GM18517 (cell line): ENCODE data around the gene SAPCD2.
"Not testable (repeated sequence)": the region's sequence is repeated elsewhere in the genome, so short reads cannot be mapped to it uniquely, and the experiment has no call there.

Experiments used
- ATAC-seq: cut with Tn5 transposase; IDR thresholded peaks from one replicate; pipeline ENCODE4 v1.9.1; 2021; ENCODE audit warnings: mild to moderate bottlenecking, moderate library complexity; ENCODE audit not compliant: unreplicated experiment

Gene SAPCD2

DNA sequence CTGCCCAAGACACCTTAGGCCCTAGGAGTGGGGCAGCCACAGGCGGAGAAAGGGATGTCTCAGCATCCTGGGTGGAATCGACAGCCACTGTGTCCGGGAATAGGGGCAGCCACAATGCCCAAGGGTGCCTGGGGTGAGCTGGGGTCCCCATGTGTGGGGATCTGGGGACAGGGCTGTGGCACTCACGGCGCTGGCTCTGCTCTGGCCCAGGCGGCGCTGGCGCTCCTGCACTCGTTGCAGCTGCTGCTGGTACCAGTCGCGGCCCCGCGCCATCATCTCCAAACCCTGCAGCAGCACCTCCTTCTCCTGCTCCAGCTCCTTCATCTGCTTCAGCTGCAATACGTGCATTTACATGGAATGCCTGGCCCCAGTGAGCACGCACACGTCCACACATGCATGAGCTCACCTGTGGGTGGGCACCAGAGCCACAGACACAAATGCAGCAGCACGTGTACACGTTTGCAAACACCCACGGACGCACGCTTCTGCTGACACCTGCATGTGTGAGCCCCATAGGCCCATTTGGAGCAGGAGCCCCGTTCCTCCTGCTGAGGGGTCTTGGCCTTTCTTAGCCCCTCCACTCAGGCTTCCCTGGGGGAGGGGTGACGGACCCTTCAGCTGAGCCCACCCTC lies 4.9 kb downstream of the SAPCD2 start:
- no peak for ATAC-seq

DNA sequence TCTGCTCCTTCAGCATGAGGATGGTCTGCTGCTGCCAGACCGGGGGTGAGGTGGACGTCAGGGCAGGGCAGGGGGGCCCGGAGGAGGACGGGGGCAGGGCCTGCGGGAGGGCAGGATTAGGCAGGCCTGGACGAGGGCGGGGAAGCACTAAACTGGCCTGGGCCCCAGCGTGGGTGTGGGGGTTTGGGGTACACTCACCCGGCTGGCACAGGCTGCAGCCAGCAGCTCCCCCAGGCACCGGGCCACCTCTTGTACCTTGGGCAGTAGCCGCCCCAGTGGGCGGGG lies 5.5 kb downstream of the SAPCD2 start:
- no peak for ATAC-seq

DNA sequence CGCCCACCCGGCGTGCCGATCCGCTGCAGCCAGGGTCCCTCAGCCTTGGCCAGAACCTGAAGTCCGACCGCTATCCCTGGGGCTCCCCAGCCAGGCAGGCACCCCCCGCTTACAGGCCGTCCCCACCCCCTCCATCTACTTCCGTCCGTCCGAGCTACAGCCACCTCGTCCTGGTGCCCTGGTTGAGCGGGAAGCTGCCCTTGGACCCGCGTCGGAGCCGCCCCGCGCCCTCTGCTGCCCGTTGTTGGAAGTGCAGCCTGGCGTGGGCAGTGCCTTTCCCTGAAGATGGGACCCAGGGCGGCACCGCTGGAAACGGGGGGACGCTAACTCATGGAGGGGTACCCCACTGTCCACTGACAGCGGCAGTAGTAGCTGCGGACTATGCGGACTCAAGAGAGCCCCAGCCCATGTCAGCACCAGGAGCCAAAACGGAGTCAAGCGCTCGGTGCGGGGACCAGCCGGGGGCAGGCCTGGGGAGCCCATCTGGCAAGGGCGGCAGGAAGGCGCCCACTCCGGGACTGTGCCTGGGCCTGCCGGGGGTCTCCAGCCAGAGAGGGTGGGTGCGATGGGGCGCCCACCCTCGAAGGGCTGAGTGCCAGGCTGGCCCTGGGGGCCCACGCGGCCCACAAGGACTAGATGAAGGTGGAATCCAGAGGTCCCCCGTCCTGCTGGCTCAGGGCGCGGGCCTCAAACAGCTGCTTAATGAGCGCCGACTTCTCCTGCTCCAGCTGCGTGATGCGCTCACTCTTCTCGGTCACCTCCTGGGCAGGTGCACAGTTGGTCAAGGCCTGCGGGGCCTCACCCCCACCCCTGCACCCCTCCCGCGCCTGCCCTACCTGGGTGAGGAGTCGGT lies 6.1 kb downstream of the SAPCD2 start:
- no peak for ATAC-seq

DNA sequence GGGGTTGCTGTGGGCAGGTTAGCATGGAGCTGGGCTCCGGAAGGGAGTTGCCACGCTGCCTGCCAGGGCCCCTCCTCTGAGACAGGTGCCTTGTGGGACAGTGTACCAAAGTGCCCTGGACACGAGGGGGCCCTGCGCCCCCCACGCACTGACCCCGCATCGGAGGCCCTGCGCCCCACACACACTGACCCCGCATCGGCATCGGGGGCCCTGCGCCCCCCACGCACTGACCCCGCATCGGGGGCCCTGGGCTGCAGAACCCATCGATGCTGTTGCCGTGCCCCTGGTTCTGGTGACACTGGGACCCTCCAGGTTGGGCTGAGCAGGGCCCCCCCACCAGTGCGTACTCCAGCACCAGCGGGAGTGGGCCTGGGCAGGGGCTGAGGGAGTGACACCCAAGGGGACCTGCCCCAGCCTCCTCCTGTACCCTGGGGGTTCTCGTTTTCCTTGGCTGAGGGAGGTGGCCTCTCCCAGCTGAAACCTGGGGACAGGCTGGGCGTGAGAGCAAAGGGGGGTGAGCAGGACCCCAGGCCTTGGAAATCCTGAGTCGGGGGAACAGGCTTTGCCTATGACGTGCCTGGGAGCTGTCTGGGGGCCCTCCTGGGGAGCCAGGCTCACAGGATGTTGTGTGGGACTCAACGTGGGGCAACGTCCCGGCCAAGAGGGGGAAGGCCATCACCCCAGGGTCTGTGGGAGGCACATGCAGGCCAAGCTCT lies 6.9 kb downstream of the SAPCD2 start:
- no peak for ATAC-seq

DNA sequence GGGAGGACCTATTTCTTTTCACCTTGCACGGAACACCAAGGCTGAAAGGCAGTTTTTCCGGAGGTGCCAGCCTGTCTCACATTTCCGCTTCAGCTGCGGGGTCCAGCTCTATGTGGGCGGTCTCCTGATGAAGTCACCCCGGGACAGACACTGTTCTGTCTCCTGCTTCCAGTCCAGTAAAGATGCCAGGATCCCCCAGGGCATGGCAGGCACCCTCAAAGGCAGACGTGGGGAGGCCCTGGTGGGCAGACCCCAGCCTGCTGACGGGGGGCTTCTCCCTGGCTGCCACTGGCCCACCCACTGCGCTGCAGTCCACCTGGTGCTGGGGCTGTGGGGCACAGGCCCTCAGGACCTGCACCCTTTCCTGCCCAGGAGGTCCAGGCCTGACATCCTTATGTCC lies 7.6 kb downstream of the SAPCD2 start:
- not testable (repeated sequence) for ATAC-seq

DNA sequence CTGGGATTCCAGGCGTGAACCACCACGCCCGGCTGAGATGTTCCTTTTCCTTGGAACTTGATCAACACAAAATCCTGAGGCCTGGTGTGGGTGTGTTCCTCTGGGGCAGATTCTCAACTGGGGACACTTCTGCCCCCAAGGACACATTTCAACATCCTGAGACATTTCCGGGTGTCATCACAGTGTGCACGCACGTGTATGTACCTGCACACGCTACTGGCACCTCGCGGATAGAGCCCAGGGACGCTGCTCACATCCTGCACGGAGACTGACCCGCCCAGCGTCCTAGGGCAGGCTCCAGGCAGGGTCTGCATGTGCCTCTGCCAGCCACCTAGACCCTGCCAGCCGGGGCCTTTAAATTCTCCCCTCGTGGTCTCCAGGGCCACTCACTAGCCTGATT lies 8.0 kb downstream of the SAPCD2 start:
- no peak for ATAC-seq

DNA sequence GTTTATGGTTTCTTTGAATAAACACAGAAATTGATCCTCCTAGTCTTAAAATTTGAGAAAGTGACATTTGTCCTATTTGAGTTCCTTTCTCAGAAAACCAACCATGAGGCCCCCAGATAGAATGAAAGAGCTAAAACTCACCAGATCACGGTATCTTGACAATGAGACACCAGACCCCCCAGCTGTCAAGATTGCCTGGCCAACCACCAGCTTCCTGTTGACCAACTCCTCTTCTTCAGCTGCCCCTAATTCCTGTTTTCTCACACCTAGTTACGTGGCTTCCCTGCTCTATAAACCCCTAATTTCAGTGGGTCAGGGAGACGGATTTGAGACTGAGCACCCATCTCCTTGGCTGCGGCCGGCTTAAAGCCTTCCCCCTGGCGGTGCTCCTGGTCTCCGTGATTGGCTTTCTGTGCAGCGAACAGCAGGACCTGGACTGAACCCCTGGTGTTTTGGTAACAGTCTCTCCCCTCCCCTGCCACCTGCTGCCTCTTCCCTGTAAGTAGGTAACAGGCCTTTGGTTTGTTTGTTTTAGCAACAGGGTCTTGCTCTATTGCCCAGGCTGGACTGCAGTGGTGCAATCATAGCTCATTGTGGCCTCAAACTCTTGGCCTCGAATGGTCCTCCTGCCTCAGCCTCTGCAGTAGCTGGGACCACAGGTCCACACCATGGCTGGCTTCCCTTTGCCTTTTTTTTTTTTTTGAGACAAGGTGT lies 11.7 kb downstream of the SAPCD2 start:
- no peak for ATAC-seq

DNA sequence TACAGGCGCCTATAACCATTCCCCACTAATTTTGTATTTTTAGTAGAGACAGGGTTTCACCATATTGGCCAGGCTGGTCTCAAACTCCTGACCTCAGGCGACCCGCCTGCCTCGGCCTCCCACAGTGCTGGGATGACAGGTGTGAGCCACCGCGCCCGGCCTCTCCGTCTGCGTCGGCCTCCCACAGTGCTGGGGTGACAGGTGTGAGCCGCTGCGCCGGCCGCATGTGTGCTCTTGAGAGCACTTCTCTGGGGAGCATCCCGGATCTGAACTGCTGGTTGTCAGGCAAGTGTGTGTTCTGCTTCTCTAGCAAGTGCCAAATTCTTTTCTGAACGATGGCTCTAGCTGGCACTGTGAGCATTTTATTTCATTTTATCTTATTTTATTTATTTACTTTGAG lies 12.8 kb downstream of the SAPCD2 start:
- no peak for ATAC-seq

DNA sequence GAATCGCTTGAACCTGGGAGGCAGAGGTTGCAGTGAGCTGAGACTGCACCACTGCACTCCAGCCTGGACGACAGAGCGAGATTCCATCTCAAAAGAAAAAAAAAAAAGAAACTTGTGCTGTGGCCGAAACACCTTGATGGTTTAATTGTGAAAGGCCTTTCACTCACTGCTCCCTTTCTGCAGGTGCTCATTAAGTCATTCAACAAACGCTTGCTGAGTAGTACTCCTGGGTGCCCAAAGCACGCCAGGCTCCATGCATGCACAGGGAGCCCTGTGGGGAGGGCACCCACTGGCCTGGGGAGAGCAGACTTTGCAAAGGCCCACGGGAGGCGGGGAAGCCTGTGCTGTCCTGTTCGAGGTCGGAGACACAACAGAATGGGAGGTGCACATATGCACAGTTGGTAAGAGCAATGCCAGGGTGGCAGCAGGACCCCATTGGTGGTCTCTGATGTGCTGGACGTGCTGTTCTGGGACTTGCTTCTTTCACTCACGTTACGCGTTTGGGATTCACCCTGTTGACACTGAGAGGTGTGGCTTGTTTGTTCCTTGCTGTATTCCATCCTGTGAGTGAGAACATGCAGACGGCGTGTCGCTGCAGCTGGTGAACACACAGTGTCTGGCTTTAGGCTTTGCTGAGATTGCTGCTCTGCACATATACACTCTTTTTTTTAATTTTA lies 13.5 kb downstream of the SAPCD2 start:
- no peak for ATAC-seq

DNA sequence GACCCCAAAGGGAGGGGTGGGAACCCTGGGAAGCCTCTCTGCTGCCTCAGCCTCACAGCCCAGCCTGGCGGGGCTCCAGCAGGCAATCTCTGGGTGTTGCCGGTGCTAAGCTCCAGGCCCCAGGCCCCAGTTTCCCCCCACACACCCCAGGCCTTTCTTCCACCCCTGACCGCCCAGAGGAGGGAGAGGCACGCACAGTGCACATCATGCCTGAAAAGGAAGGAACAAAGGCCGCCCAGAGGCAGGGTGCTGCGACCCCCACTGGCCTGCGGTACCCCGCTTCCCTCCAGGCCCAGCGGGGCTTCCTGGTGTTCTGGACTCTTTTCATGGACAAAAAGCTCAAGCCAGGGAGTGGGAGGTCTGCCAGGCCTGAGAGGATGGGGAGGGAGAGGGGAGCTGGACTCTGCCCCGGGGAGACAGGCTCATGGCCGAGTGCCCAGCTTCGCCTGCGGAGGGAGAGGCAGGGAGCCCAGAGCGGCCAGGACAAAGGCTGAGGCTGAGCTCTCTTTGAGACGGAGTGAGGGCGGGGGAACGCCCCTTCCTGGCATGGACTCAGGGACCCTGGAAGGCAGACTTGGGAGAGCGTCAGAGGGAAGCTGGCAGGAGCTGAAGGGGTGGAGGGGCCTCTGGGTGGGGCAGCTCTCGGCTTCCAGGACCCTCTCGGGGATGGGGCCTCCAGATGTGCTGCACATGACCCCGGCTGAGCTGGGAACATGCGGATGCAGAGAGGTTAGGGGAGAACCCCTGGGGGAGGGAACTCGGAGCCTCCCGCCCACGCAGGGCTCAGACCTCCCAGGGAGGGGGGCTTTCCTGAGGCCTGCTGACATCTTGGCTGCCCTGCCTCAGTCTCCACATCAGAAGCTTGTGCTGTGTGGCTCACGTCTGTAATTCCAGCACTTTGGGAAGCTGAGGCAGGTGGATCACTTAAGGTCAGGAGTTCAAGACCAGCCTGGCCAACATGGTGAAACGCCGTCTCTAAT lies 14.7 kb downstream of the SAPCD2 start:
- ATAC-seq = no peak

DNA sequence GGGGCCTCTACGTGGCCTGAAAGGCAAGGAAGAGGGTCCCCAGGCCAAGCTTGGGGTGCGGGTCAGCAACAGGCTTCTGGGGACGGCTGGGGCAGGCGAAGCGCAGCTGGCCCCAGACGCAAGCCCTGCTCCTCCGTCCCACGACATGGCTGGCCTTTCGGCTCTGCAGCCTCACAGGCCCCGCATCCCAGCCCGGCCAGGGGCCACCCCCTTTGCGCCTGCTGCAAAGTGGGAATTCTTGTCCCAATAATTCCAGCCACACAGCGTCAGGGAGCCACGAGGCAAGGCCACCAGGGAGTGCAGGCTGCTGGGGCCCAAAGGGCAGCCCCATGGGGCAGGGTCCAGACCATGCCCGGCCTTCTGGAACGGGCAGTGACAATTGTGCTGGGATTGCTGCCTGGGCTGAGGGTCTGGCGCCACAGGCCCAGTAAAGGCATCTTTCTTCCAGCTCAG lies 15.4 kb downstream of the SAPCD2 start:
- ATAC-seq = no peak

DNA sequence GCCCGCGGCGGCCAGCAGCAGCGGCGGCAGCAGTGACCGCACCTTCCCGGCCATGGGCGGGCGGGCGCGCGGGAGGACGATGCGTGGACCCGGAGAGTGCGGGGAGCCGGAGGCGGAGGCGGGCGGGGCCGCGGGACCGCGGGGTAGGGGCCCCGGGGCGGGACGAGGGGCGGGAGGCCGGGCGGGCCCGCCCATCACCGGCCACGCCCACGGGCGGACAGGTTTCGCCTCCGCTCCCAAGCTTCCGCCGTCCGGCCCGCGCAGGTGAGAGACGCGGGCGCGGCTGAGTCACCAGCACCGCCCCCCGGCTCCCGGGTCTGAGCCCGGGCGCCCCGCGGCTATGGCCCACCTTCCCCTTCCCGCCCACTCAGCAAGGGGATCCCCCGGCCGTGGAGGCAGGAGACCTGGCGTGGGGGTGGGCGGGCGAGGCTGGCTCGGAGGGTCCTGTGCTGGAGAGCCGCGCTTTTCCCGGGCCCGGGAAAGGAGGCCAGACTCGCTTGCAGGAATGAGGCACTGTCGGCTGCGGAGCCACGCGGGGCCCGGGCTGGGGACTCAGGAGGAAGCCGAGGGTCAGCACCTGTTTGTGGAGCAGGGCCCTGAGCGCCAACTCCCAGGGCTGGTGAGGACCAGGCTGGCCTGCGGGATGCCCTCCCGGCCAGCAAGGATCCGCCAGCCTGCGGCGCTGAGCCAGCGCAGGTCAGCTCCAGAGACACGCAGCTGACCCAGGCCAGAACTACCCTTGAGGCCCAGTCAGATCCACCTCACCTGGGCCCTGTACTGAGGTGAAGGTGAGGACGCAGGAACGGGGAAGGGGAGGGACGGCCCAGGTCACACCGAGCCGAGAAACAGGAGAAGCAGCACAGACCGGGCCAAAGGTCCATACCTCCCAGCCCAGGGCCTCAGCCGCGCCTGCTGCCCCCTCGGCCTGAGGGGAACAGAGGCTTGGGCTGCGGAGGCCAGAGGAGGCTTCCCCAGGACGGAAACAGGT lies 16.1 kb downstream of the SAPCD2 start, which contains the start of gene ENTPD2:
TSS of gene ENTPD2 (minus strand) at position 118 of the 988 bp plus-strand sequence. CDS start at position 54, 64 bp downstream.
- ATAC-seq = no peak

DNA sequence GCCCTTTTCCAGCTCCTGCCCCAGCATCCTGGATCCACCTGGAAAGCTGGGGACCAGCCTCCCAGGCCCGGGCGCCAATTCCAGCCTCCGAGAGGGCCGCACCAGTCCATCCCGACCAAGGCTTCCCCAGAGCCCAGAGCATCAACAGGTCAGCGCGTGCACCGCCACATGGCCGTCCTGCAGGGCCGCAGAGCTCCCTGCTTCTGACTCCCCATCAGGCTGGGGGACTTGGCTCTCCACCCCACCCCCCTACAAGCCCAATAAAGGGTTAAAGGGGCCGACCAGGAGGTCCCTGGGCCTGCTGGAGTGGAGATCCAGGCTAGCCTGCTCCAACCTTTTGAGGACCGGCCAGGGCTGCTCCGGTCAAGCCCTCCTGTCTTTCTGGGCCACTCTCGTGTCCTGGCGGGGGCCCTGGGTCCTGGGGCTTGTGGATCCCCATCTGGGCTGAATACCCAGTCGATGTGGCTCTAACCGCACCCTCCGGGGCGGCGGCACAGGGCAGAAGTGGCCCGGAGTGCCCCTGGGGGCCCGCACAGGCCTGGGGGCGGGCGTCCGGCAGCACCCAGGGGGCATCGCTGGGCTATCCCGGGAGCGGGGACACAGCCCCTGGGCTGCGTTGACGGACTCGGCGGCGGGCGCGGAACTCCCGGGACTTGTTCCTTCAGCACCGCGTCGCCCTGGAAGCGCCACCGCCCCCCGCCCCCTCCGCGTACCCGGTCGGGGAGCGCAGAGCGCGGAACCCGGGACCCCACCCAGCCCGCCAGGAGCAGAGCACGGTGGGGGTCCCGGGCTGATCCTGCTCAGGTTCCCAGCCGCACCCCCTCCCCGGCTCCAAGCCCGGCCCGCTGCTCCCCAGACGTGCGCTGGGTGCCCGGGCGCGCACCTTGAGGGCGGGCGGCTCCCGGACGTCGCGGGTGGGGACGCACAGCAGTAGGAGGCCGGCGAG lies 17.1 kb downstream of the SAPCD2 start:
- ATAC-seq = no peak

DNA sequence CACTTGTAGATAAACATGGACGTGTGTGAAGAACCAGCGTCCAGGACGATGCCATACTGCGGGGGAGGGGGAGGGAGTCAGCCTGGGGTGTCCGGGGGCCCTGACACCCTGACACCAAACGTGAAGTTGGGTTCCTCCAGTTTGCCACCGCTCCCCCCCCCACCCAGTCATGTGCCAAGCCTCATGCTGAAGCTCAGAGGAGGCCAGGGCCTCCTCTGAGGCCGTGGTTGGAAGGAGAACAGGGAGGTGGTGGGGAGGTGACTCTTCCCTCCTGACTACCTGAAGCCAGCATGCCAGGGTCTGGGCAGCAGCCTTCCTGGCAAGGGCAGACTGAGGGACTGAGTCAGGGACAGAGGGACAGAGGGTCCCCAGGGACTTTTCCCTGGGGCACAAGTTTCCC lies 18.1 kb downstream of the SAPCD2 start:
- ATAC-seq = no peak

DNA sequence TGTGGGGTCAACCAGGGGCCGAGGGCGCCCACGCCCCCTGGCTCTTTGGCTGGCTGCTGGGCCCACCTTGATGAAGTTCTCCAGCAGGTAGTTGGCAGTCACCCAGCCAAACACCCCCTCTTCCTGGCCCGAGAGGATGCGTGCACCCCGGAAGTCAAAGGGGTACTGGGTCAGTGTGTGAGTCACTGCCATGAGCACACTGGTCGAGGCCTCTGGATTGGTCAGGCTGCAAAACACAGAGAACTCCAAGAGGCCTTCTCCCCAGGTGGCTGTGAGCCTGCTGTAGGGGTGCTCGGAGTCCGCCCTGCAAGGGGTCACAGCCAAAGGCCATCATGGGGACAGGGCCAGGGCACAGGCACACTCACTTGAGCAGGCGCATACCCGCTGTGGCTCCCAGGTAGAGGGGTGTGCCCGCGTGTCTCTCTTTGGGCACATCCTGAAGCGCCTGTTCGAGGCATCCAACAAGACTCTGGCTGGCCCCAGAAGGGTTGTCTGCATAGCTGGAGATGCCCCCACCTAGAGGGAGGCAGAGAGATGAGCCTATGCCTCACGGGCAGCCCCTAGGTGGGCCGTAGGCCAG lies 19.1 kb downstream of the SAPCD2 start:
- no peak for ATAC-seq

DNA sequence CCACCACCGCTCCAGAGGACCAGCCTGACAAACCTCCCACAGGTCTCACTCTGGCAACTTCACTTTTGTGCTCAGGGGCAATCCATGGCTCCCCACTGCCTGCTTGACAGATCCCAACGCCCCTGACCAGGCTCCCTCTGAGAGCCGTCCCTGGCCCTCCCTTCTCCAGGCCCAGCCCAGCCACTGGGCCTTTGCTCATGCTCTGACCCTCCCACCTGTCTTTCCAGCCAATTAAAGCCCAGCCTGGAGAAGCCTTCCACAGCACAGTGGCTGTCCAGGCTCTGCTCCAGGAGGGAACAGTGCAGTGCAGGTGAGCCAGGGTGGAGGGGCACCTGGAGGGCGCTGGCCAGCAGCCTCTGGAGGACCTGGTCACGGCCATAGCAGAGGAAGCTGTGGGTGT lies 19.8 kb downstream of the SAPCD2 start:
- no peak for ATAC-seq
